Neural cell (in vitro differentiated cells): ENCODE results near the gene BORCS5. TPM values are rescaled to one million over a fixed set of nuclear protein-coding genes. Genes with fewer than 3 reads are reported as not detected.

Source experiments
- H2AFZ ChIP-seq: fragments of 200-600, 300-800 bp; sonication (generic), shearing (Covaris generic); 2 replicates; pipeline ENCODE4 v1.6.0; 2014; ENCODE audit warnings: low read depth, mild to moderate bottlenecking, antibody characterized with exemption, low read length, moderate library complexity
- H3F3A ChIP-seq: fragments of 200-600 bp; shearing (Covaris generic); 2 replicates; pipeline ENCODE4 v1.6.1; 2016; ENCODE audit warnings: mild to moderate bottlenecking, moderate library complexity, mixed read lengths, antibody characterized with exemption, low read length; ENCODE audit not compliant: insufficient read depth, poor library complexity, severe bottlenecking
- H3K27ac ChIP-seq: fragments of 200-600, 300-800 bp; sonication (generic), shearing (Covaris generic); 2 replicates; pipeline ENCODE4 v1.5.1; 2014; ENCODE audit warnings: mild to moderate bottlenecking, low read length, moderate library complexity
- H3K27me3 ChIP-seq: fragments of 300-800, 200-600 bp; sonication (generic), shearing (Covaris generic); 2 replicates; pipeline ENCODE4 v1.6.0; 2014; ENCODE audit warnings: mild to moderate bottlenecking, low read depth, low read length, moderate library complexity; ENCODE audit not compliant: insufficient read depth
- H3K36me3 ChIP-seq: fragments of 300-800, 200-600 bp; sonication (generic), shearing (Covaris generic); 2 replicates; pipeline ENCODE4 v1.5.1; 2014; ENCODE audit warnings: mild to moderate bottlenecking, antibody characterized with exemption, low read length, moderate library complexity; ENCODE audit not compliant: insufficient read depth
- H3K4me2 ChIP-seq: fragments of 300-800, 200-600 bp; sonication (generic), shearing (Covaris generic); 2 replicates; pipeline ENCODE4 v1.6.0; 2014; ENCODE audit warnings: mild to moderate bottlenecking, low read length
- H3K4me3 ChIP-seq: fragments of 300-800, 200-600 bp; sonication (generic), shearing (Covaris generic); 2 replicates; pipeline ENCODE4 v1.5.1; 2014; ENCODE audit warnings: mild to moderate bottlenecking, low read length, moderate library complexity
- H3K79me2 ChIP-seq: fragments of 200-600 bp; shearing (Covaris generic); replicated peaks from 2 replicates; pipeline ENCODE4 v1.6.0; 2014; ENCODE audit warnings: mild to moderate bottlenecking, low read length, moderate library complexity; ENCODE audit not compliant: insufficient read depth
- H3K9ac ChIP-seq: fragments of 300-800, 200-600 bp; sonication (generic), shearing (Covaris generic); 2 replicates; pipeline ENCODE4 v1.6.1; 2016; ENCODE audit warnings: mild to moderate bottlenecking, low read length, mixed read lengths
- H3K9me2 ChIP-seq: fragments of 200-600 bp; shearing (Covaris generic); 2 replicates; pipeline ENCODE4 v1.6.1; 2016; ENCODE audit warnings: mild to moderate bottlenecking, low read length, mixed read lengths; ENCODE audit not compliant: insufficient read depth
- H3K9me3 ChIP-seq: fragments of 200-600, 300-800 bp; sonication (generic), shearing (Covaris generic); 2 replicates; pipeline ENCODE4 v1.6.1; 2016; ENCODE audit warnings: mild to moderate bottlenecking, mixed run types, low read length, moderate library complexity, mixed read lengths
- H4K20me1 ChIP-seq: fragments of 200-600 bp; shearing (Covaris generic); 2 replicates; pipeline ENCODE4 v1.6.1; 2016; ENCODE audit warnings: mild to moderate bottlenecking, mixed run types; ENCODE audit not compliant: insufficient read depth
- CTCF ChIP-seq: fragments of 450-650 bp; IDR thresholded peaks from 2 replicates; pipeline ENCODE4 v1.5.1; 2014; ENCODE audit warnings: antibody characterized with exemption, mild to moderate bottlenecking, moderate library complexity; ENCODE audit not compliant: poor library complexity, severe bottlenecking
- EP300 ChIP-seq: fragments of 450-650 bp; conservative IDR thresholded peaks from 2 replicates; pipeline ENCODE4 v1.6.1; 2014; ENCODE audit warnings: antibody characterized with exemption, mild to moderate bottlenecking, moderate library complexity; ENCODE audit not compliant: poor library complexity, severe bottlenecking
- EZH2 ChIP-seq: fragments of 200-600, 300-800 bp; shearing (Covaris generic), sonication (generic); IDR thresholded peaks from 2 replicates; pipeline ENCODE4 v1.6.1; 2014; ENCODE audit warnings: antibody characterized with exemption, low read length, borderline replicate concordance, mild to moderate bottlenecking; ENCODE audit not compliant: insufficient read depth, poor library complexity, severe bottlenecking
- MXI1 ChIP-seq: fragments of 450-650 bp; conservative IDR thresholded peaks from 2 replicates; pipeline ENCODE4 v1.6.1; 2014; ENCODE audit warnings: antibody characterized with exemption, mild to moderate bottlenecking; ENCODE audit not compliant: poor library complexity, severe bottlenecking
- POLR2AphosphoS5 ChIP-seq: IDR thresholded peaks from 2 replicates; pipeline ENCODE4 v1.6.1; 2012
- RAD21 ChIP-seq: fragments of 450-650 bp; conservative IDR thresholded peaks from 2 replicates; pipeline ENCODE4 v1.6.1; 2014; ENCODE audit warnings: antibody characterized with exemption, mild to moderate bottlenecking, moderate library complexity
- REST ChIP-seq: IDR thresholded peaks from 2 replicates; pipeline ENCODE4 v1.6.1; 2012; ENCODE audit warnings: borderline replicate concordance
- SMC3 ChIP-seq: fragments of 450-650 bp; conservative IDR thresholded peaks from 2 replicates; pipeline ENCODE4 v1.6.1; 2014; ENCODE audit warnings: antibody characterized with exemption, mild to moderate bottlenecking, moderate library complexity; ENCODE audit not compliant: poor library complexity
- TAF1 ChIP-seq: IDR thresholded peaks from 2 replicates; pipeline ENCODE4 v1.6.1; 2012; ENCODE audit warnings: low read depth
- polyA plus RNA-seq: library from polyadenylated mRNA; depleted of rRNA; stranded (reverse); fragments of >200 nt; gene quantifications from 2 replicates; pipeline ENCODE4 v1.2.3, GENCODE V29; 2014

BORCS5 gene
- polyA plus RNA-seq, 1 donor from 2014 or later, result 14.2 TPM

GRCh38 chr12:12443431-12443878 is 86.6 kb downstream of the BORCS5 start:
- no peaks in the 10 kb centered on the region for H3F3A ChIP-seq
- no peaks in the 10 kb centered on the region for H4K20me1 ChIP-seq
- no peak overlapping the region for H3K4me3 ChIP-seq
- H3K9me3 ChIP-seq, result no peaks in the 10 kb centered on the region
- H3K27ac ChIP-seq, result no peak overlapping the region
- no peak overlapping the region for H3K4me2 ChIP-seq
- no peaks in the 10 kb centered on the region for H3K36me3 ChIP-seq
- H3K9me2 ChIP-seq, result no peaks in the 10 kb centered on the region
- no peak overlapping the region for H3K9ac ChIP-seq
- H2AFZ ChIP-seq, result no peak overlapping the region
- no peaks in the 10 kb centered on the region for H3K79me2 ChIP-seq
- H3K27me3 ChIP-seq, result no peaks in the 10 kb centered on the region
- TF ChIP-seq RAD21 (no peak), CTCF (no peak), SMC3 (no peak), EP300 (no peak), REST (no peak), EZH2 (no peak), TAF1 (no peak), POLR2AphosphoS5 (no peak), MXI1 (no peak)

GRCh38 chr12:12445165-12445881 is 88.4 kb downstream of the BORCS5 start:
- TF ChIP-seq POLR2AphosphoS5 (no peak), TAF1 (no peak), REST (no peak), MXI1 (no peak), EP300 (no peak), EZH2 (no peak), SMC3 (no peak), RAD21 (no peak), CTCF (no peak)
- H3K27ac ChIP-seq, result no peak overlapping the region
- no peaks in the 10 kb centered on the region for H3K27me3 ChIP-seq
- H3F3A ChIP-seq, result no peaks in the 10 kb centered on the region
- no peaks in the 10 kb centered on the region for H3K36me3 ChIP-seq
- no peak overlapping the region for H2AFZ ChIP-seq
- no peaks in the 10 kb centered on the region for H4K20me1 ChIP-seq
- no peak overlapping the region for H3K4me2 ChIP-seq
- H3K9ac ChIP-seq, result no peak overlapping the region
- H3K79me2 ChIP-seq, result no peaks in the 10 kb centered on the region
- H3K9me3 ChIP-seq, result no peaks in the 10 kb centered on the region
- H3K9me2 ChIP-seq, result no peaks in the 10 kb centered on the region
- no peak overlapping the region for H3K4me3 ChIP-seq
